ENCODE measurements around the gene MVK. TPM values are rescaled to one million over a fixed set of nuclear protein-coding genes. Genes with fewer than 3 reads are reported as not detected.

MVK gene
- polyA plus RNA-seq, 1 donor (not counting 4 experiments of a cell fraction or from before 2014, with no cell fraction given): 26.7 TPM

GRCh38 chr12:109590566-109590965 lies 17.0 kb downstream of the MVK start:
- dilution Hi-C loops (cut with MboI; ENCODE audit: extremely low pct_ligation_motif_present, low sequenced_read_pairs): no loop called here
- H3K36me3 ChIP-seq (ENCODE audit: control insufficient read depth in 2 of 2, extremely low read depth in 1 of 2, insufficient read depth in 2 of 2, low read length in 2 of 2): peaks cover 26 to 39% of the 10 kb centered on the region in 2 experiments
- no peaks in the 10 kb centered on the region for H3K9me3 ChIP-seq (ENCODE audit: control insufficient read depth, low read depth, low read length)
- no peak overlapping the region for H2AFZ ChIP-seq (ENCODE audit: control insufficient read depth, low read length)
- H3K9me1 ChIP-seq (ENCODE audit: control insufficient read depth, extremely low read depth, insufficient read depth, low read length): no peaks in the 10 kb centered on the region
- H3K4me2 ChIP-seq (ENCODE audit: control insufficient read depth, extremely low read depth, insufficient read depth, low read depth, low read length): no peak overlapping the region
- H3K4me1 ChIP-seq (ENCODE audit: control insufficient read depth, extremely low read depth, insufficient read depth, low read length): no peaks in the 10 kb centered on the region
- H3K79me2 ChIP-seq (ENCODE audit: control insufficient read depth, insufficient read depth, low read length): no peaks in the 10 kb centered on the region
- DNase-seq (ENCODE audit: low read depth, low spot score) (no peak), FAIRE-seq (no peak)
- no peaks in the 10 kb centered on the region for H4K20me1 ChIP-seq (ENCODE audit: control insufficient read depth, extremely low read depth, insufficient read depth, low read length)
- no peak overlapping the region for H3K27ac ChIP-seq (ENCODE audit: control insufficient read depth, insufficient read depth, low read length)
- no peaks in the 10 kb centered on the region for H3K27me3 ChIP-seq (ENCODE audit: control insufficient read depth, extremely low read depth, insufficient read depth, low read length)
- no peak overlapping the region for H3K4me3 ChIP-seq (ENCODE audit: control insufficient read depth in 2 of 3, extremely low read depth in 1 of 3, insufficient read depth in 2 of 3, low read depth in 1 of 3, low read length in 3 of 3)
- no peak overlapping the region for H3K9ac ChIP-seq (ENCODE audit: control insufficient read depth, extremely low read depth, insufficient read depth, low read length)
- TF ChIP-seq EZH2 (IDR thresholded peaks at IDR 0.05; ENCODE audit: low read length) (no peak), CTCF (optimal IDR thresholded peaks at IDR 0.05 in 1 of 3, IDR thresholded peaks at IDR 0.05 in 1 of 3, conservative IDR thresholded peaks at IDR 0.05 in 1 of 3; ENCODE audit: extremely low read depth in 1 of 3, insufficient read depth in 2 of 3, low read length in 3 of 3) (no peak)

- Histone ChIP-seq H3K4me2 (ENCODE audit: control insufficient read depth, extremely low read depth, insufficient read depth, low read depth, low read length) (no peak overlapping the region), H3K9ac (ENCODE audit: control insufficient read depth, extremely low read depth, insufficient read depth, low read length) (no peak overlapping the region), H3K4me3 (ENCODE audit: control insufficient read depth in 2 of 3, extremely low read depth in 1 of 3, insufficient read depth in 2 of 3, low read depth in 1 of 3, low read length in 3 of 3) (no peak overlapping the region), H3K36me3 (ENCODE audit: control insufficient read depth in 2 of 2, extremely low read depth in 1 of 2, insufficient read depth in 2 of 2, low read length in 2 of 2) (peaks cover 26 to 39% of the 10 kb centered on the region in 2 experiments), H3K27me3 (ENCODE audit: control insufficient read depth, extremely low read depth, insufficient read depth, low read length) (no peaks in the 10 kb centered on the region), H3K4me1 (ENCODE audit: control insufficient read depth, extremely low read depth, insufficient read depth, low read length) (no peaks in the 10 kb centered on the region), H2AFZ (ENCODE audit: control insufficient read depth, low read length) (no peak overlapping the region), H3K79me2 (ENCODE audit: control insufficient read depth, insufficient read depth, low read length) (no peaks in the 10 kb centered on the region), H3K27ac (ENCODE audit: control insufficient read depth, insufficient read depth, low read length) (no peak overlapping the region), H3K9me3 (ENCODE audit: control insufficient read depth, low read depth, low read length) (no peaks in the 10 kb centered on the region), H4K20me1 (ENCODE audit: control insufficient read depth, extremely low read depth, insufficient read depth, low read length) (no peaks in the 10 kb centered on the region), H3K9me1 (ENCODE audit: control insufficient read depth, extremely low read depth, insufficient read depth, low read length) (no peaks in the 10 kb centered on the region)
- FAIRE-seq: no peak
- TF ChIP-seq EZH2 (IDR thresholded peaks at IDR 0.05; ENCODE audit: low read length): no peak
- no peak for TF ChIP-seq CTCF (optimal IDR thresholded peaks at IDR 0.05 in 1 of 3, IDR thresholded peaks at IDR 0.05 in 1 of 3, conservative IDR thresholded peaks at IDR 0.05 in 1 of 3; ENCODE audit: extremely low read depth in 1 of 3, insufficient read depth in 2 of 3, low read length in 3 of 3)
- no peak for DNase-seq (ENCODE audit: low read depth, low spot score)
- dilution Hi-C loops (cut with MboI; ENCODE audit: extremely low pct_ligation_motif_present, low sequenced_read_pairs): no loop called here
Measured at GRCh38 chr12:109591041-109591440, 17.4 kb downstream of the MVK start.
